ENCODE results near the gene LAMA1.

Gene LAMA1

DNA sequence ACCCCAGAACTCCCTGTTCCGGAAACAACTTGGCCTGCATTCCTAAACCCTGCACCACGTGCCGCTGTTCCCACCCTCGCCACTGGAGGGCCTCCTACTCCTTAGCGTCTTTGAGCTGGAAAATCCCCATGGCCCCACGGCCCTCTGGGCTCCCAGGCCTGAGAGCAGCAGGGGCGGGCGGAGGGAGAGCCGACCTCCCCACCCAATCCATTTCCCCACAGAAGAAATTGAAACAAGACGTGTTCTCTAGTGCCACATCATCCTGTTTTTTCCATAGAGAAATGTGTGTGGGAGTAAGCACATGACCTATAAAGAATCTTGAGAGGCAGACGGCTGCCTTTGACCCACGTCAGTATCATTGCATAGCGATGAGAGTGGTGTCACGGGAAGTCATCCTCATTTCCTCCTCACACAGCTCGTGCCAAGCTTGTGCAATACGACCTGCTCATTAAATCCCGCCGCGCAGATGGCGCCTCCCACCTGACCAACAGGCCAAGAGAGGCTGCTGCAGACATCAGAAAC, 79.2 kb downstream of the LAMA1 start:
- peak; percentile 81 for DNase-seq

DNA sequence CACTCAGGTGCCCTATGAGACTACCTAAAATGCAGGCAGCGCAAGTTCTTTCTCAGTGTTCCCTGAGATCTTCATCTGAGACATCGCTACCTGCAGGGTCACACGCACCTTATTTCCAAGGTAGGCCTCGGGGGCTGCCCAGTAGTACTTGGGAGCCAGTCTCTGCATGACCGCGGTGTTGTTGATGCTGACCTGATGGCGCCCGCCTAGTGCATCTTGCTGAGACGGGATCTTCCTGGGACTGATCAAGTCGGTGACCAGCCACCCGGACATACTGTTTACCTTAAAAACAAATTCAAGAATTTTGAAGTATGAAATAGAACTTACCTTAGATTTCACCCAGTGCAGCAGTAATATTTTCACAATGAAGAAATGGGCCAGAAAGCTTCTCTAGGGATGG, 80.1 kb downstream of the LAMA1 start:
- DNase-seq = no peak

GRCh38 chr18:7035807-7036206, 81.8 kb downstream of the LAMA1 start:
- no peak for DNase-seq

GRCh38 chr18:7034924-7035323, 82.7 kb downstream of the LAMA1 start:
- DNase-seq = no peak

DNA sequence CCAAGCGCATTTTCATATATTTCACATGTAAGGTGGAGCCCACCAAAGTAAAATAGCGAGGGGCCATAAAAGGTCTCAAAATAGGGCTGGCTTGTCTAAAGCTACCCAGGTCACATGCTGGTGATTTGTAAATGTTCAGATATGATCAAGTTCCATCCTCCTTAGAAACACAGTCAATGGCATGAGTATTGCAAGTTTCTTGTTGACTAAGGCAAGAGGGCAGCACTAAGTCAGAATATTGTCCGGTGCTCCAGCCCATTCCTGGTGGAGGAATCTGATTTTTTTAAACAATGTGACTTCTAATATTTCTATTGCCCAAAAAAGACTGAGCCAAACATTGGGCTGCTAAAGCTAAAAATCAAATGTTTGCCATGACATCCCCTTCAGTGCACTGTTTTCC, 85.1 kb downstream of the LAMA1 start:
- DNase-seq = no peak

DNA sequence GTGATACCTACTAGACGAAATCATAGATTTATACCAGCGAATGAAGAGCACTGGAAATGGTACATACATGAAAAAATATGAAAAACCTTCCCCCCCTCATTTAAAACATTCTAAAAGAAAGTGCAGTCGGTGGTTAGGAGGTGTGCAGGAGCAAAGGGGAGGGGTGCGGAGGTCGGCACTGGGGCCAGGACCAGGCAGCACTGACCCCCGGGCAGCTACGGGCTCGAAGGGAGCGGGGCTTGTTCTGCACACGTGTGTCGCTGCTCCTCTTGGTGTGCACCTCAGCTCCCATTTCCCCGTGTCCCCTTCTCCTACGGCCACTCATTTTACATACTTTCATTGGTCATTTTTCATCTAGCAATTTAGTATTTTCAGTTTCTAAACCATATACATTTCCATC, 89.0 kb downstream of the LAMA1 start:
- no peak for DNase-seq

DNA sequence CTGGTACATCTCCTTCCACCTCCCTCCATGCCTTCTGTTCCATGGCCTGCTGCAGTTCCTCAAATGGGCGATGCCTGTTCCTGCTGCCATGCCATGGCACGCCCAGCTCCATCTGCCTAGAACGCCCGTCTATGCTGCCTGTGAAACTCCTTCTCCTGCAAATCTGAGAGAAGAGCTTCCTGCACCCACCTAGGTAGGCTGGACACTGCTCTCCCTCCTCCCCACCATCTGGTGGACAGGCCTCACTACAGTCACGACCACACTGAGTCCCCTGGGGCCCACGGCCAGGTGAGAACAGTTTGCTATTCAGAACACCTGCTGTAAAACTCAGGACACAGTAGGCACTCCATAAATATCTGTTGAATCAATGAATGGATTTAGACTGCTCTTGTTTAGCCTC, 92.4 kb downstream of the LAMA1 start:
- DNase-seq = no peak

DNA sequence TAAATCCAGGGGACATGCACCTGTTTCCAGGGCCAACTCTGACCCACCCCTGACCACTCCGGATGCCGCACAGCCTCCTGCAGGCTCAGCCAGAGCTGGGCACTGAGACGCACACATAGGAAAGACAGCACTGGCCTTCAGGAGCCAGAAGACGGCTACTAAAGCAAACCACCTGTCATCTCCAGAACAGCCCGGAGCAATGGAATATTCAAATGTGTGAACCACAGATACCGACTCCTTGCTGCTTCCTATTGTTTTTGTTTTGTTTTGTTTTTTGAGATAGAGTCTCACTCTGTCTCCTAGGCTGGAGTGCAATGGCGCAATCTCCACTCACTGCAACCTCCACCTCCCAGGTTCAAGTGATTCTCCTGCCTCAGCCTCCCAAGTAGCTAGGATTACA, 94.0 kb downstream of the LAMA1 start:
- no peak for DNase-seq

DNA sequence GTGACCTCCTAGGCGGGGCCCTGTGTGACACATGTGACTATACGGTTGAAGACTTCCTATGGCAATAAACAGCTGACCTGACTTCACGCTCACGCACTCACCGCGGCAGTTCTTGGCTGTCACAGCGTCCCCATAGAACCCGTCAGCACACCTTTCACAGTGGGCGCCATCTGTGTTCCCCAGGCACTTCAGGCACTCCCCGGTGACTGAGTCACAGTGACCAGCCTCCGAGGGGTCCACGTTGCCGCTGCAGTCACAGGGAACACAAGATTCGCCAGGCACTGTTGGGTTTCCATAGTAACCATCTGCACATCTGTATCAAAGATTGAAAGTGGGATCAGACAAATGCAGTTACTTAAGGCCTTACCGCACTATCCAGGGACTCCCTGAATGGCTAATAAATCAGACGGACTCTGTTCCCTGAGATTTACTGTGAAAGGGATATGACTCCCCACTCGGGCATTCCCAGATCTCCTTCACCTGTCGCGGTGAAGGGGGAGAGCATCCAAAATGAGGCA, 94.5 kb downstream of the LAMA1 start:
- DNase-seq = no peak

DNA sequence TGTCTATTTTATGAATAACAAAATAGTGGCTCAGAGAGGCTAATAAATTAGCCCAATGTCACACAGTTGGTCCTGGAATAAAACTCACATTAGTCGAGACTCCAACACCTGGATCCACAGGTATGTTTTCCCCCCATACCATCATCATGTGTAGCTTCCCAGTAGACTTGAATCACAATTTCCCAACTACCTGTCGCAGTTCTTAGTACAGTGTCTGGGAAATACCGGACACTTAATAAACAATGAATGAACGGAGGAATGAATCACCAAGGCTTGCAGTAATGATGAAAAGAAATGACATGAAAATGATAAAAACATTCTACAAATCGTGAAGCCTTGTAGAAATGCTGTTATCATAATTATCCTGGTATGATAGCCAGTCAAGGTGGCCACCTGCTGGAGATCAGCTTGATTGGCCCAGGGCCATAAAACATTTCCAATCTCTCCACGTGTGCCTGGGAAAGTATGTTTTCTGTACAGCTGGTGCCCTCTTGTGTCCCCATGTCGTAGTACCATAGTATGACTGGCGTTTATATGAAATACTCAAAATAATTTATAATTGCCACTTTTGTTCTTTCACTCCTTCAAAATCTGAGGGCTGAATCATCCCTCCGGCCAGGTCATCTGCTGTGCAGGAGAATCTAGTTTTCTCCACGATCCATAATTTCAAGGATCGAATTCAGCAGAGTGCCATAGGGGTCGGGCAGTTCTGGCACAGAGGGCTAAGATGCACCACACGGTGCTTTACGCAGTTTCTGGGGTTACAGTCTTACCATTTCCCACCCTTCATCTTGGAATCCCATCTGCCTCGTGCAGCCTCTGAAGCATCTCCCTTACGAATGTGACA, 95.4 kb downstream of the LAMA1 start:
- DNase-seq = peak; percentile 22

DNA sequence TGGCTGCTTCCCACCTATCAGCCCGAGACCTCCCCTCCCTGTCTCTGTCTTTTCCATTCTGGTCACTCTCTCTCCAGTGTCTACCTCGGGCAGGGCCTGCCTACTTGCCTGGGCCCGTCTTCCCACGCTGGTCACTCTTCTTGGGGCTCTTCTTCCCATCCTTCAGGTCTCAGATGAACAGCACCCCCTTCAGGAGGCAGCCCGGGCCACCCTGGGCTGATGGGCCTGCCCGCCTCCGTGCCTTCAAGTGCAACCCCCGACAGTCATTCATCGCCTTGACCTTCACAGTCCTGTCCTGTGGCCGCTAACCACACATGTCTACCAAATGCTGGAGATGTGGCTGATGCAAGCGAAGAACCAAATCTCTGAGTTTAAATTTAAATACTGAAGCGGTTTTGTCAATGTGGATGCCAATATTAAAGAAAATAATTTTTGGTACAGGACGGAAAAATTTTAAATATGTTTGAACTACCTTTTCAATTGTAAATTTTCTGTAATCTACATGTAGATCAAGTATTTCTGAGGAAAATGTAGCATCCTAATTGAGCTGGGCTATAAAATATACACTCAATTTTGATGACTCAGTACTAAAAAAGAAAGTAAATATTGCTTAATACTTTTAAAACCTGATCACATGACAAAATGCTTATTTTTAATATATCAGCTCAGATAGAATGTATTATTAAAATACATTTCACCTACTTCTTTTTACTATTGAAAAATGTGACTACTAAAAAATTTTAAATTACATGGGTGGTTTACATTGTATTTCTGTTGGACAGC, 96.4 kb downstream of the LAMA1 start:
- no peak for DNase-seq

DNA sequence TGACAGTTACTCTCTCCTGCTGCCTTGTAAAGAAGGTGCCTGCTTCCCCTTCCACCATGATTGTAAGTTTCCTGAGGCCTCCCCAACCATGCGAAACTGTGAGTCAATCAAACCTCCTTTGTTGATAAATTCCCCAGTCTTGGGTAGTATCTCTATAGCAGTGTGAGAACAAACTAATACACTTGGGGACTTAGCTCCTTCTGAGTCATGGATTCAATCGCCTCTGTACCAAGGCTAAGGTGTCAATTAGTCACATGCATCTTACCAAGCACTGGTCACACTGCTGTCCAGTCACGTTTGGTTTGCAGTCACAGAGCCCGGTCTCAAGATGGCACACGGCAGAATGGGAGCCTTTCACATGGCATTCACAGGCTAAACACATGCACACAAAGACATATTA, 100.6 kb downstream of the LAMA1 start:
- no peak for DNase-seq

- DNase-seq = no peak
Measured at GRCh38 chr18:7011142-7011541, 106.5 kb downstream of the LAMA1 start.

DNA sequence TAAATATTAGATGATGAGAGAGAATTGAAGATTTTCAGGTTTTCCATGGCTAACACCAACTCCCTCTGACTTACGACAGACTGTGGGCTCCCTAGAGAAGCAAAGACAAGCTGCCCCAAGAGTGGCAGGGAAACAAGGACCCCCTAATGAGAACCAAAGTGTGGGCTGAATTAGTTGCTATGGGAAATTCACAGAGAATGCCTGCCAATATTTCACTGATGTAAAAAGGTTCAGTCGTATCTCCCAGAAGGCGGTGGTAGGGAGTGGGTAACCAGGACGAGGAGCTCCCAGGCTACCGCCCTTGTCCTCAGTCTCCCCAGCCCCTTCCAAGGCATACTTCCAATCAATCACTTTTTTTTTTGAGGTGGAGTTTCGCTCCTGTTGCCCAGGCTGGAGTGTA, 113.6 kb downstream of the LAMA1 start:
- no peak for DNase-seq

DNA sequence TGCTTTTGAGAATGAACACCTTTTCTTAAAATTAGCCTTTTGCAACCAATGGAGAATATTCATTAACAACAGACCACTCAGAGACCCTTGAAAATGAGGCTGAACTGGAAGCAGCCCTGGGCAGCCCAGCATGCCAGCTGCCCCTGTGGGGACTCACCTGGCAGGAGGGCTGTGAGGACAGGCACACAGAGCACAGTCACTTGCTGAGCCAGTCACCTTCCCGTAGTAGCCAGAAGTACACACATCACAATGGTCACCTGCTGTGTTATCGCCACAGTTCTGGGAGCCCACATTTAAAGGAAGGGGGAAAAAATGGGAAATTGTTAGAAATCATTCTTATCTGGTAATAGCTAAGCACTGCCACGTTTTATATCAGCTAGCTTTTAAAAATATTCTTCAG, 115.5 kb downstream of the LAMA1 start:
- DNase-seq = no peak

GRCh38 chr18:7000484-7001096, 117.0 kb downstream of the LAMA1 start:
- DNase-seq = peak; percentile 11

- no peak for DNase-seq
Measured at GRCh38 chr18:6997808-6998207, 119.8 kb downstream of the LAMA1 start.

GRCh38 chr18:6994771-6995430, 122.7 kb downstream of the LAMA1 start:
- no peak for DNase-seq

GRCh38 chr18:6994056-6994770, 123.4 kb downstream of the LAMA1 start:
- DNase-seq = peak; percentile 7

DNA sequence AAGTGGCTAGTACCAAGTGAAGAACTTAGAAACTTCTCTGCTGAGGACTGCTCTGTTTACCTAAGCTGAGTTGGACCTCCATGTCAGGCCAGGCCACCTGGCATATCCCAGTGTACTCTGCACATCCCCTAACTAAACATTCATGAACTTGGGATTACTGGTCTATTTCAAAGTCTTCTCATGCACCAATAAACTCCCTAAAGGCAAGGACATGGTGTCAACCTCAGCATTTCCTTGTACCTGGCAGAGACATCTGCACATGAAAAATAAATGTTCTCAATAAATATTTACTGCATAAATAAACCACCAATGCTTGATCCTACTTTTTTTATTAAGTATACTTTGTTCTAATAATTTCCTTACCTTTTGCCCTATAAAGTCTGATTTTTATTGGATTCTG, 124.8 kb downstream of the LAMA1 start:
- DNase-seq = no peak

GRCh38 chr18:6983366-6983765, 134.2 kb downstream of the LAMA1 start:
- DNase-seq = no peak

DNA sequence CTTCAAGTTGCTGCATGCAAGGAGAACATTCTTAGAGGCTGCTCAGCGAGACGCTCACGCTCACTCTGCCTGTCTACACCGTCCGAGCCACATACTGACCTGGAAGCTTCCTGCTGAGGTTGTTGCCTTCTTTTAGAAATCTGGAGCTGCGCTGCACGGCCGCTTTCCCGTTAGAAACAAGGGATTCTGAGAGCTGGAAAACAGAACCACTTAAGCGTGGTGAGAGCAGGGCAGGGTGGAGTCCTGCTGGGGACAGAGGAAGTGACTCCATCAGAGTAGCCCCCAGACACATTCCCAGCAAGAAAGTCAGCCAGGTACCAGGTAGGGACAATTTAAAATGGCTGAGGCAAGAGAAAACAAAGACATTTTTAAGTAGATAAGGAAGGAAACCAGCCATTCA, 135.2 kb downstream of the LAMA1 start:
- no peak for DNase-seq

Measured in fibroblast of skin of back (primary cell).